Adrenal gland (tissue), 5 donors: ENCODE measurements around the gene KLC1.

Experiments
- POLR2A ChIP-seq, 2 donors: fragments of 450-650 bp; IDR thresholded peaks; one replicate each; pipeline ENCODE4 v1.6.1; 2017; ENCODE audit warnings: antibody characterized with exemption in 2 of 2, mild to moderate bottlenecking in 2 of 2, moderate library complexity in 1 of 2
- TF ChIP-seq, protein P1 (sequence below), 6 experiments: fragments of 450-650 bp in 4 of 6; fragments of 200-600 bp in 2 of 6; sonication (generic) in 1 of 6; IDR thresholded peaks; 1 replicate in 5 of 6; 2 replicates in 1 of 6; pipeline versions ENCODE4 v1.5.1 to v1.8.0; 2016 to 2021; ENCODE audit warnings: antibody characterized with exemption in 6 of 6, mild to moderate bottlenecking in 2 of 6, moderate library complexity in 1 of 6
- donor health status: DM: no; HTN: no; CAD: no.

DNA sequence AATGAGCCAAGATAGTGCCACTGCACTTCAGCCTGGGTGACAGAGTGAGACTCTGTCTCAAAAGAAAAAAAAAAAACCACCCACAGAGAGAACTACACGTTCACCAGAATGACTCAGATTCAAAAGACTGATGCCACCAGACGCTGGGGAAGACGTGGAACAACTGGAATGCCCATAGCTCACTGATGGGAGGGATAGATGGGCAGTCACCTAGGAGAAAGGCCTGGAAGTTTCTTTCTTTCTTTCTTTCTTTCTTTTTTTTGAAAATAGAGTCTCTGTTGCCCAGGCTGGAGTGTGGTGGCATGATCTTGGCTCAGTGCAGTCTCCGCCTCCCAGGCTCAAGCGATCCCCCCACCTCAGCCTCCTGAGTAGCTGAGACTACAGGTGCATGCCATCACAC is 10.0 kb upstream of the KLC1 start:
- TF ChIP-seq, protein P1, sequence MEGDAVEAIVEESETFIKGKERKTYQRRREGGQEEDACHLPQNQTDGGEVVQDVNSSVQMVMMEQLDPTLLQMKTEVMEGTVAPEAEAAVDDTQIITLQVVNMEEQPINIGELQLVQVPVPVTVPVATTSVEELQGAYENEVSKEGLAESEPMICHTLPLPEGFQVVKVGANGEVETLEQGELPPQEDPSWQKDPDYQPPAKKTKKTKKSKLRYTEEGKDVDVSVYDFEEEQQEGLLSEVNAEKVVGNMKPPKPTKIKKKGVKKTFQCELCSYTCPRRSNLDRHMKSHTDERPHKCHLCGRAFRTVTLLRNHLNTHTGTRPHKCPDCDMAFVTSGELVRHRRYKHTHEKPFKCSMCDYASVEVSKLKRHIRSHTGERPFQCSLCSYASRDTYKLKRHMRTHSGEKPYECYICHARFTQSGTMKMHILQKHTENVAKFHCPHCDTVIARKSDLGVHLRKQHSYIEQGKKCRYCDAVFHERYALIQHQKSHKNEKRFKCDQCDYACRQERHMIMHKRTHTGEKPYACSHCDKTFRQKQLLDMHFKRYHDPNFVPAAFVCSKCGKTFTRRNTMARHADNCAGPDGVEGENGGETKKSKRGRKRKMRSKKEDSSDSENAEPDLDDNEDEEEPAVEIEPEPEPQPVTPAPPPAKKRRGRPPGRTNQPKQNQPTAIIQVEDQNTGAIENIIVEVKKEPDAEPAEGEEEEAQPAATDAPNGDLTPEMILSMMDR (IDR thresholded peaks at IDR 0.05), result no peak
- no peak for TF ChIP-seq POLR2A (IDR thresholded peaks at IDR 0.05)
